Upper lobe of right lung (tissue), 1 donor: Measurements from ENCODE around the gene DDR2. TPM values are rescaled to one million over a fixed set of nuclear protein-coding genes. Genes with fewer than 3 reads are reported as not detected.

Experiments used
- ATAC-seq: fragments of 200-7000 bp; cut with Tn5 transposase; one replicate; pipeline ENCODE4 v1.9.1; 2020; ENCODE audit warnings: mild to moderate bottlenecking, moderate library complexity
- DNase-seq: peaks from one replicate; pipeline ENCODE4 v3.0.0-alpha.2; 2020
- H3K27ac ChIP-seq: fragments of 200-600 bp; one replicate; pipeline ENCODE4 v1.8.0; 2022
- H3K27me3 ChIP-seq: fragments of 200-600 bp; one replicate; pipeline ENCODE4 v1.8.0; 2022; ENCODE audit warnings: mild to moderate bottlenecking
- H3K36me3 ChIP-seq: fragments of 200-600 bp; one replicate; pipeline ENCODE4 v1.8.0; 2022
- H3K4me1 ChIP-seq: fragments of 200-600 bp; one replicate; pipeline ENCODE4 v1.8.0; 2022
- H3K4me3 ChIP-seq: fragments of 200-600 bp; one replicate; pipeline ENCODE4 v1.8.0; 2022; ENCODE audit warnings: mild to moderate bottlenecking
- H3K9me3 ChIP-seq: fragments of 200-600 bp; one replicate; pipeline ENCODE4 v1.8.0; 2022
- CTCF ChIP-seq: fragments of 200-600 bp; IDR thresholded peaks from one replicate; pipeline ENCODE4 v1.8.0; 2022; ENCODE audit warnings: antibody characterized with exemption
- intact Hi-C: fragments of 100-400 bp; cut with DNase I; formaldehyde crosslinking; loops from one replicate; pipeline ENCODE4 v1.11.0; 2022
- total RNA-seq: library from RNA; stranded (reverse); fragmentation: NEBNext Ultra II Directional; extraction: Animal tissue kit (Norgen Biotek cat#: 25700); gene quantifications from one replicate; pipeline ENCODE4 v1.2.1, GENCODE V29; 2021
- donor health status: DM: no; HTN: yes; CAD: no; lungs with severe emphysema.

DDR2 gene
- total RNA-seq, 1 donor from 2014 or later = 44.6 TPM

DNA sequence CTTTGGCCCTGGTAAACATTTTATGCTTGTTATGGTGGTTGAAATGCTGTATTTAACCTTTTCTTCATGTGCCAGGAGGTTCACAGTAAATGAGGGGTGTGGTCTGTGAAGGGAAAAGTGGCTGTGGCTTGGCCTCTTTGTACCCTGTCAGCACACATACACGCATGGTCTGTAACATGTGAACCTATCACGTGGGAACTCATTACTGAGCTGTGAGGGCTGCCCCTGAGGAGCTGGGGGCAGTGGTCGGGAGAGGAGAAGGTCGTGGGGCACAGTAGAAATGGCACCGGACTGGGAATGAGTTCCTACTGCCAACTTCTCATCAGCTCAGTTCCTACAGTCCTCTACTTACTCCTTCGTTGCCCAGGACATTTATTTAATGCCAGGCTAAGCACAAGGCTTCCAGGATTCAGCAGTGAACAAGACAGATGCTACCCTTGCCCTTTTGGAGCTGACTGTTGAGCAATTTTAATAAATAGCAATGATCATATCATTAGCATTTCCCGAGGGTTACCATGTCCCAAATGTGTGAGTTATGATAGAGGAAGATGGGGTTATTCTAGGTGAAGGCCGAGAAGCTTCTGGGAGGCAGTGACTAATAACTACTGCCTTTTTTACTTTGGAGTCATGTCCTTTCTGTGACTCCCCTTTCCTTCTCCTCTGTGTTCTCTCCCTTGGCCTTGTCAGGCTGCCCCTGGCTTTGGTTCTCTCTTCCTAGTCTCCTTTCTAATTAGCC, 38.8 kb downstream of the DDR2 start:
- TF ChIP-seq CTCF = no peak
- intact Hi-C loops = no loop called here
- H3K4me3 ChIP-seq = no peak overlapping the region
- H3K27ac ChIP-seq = no peak overlapping the region
- no peaks in the 10 kb centered on the region for H3K36me3 ChIP-seq
- H3K4me1 ChIP-seq = no peaks in the 10 kb centered on the region
- no peaks in the 10 kb centered on the region for H3K9me3 ChIP-seq
- DNase-seq (no peak), ATAC-seq (no peak)
- H3K27me3 ChIP-seq = no peaks in the 10 kb centered on the region

DNA sequence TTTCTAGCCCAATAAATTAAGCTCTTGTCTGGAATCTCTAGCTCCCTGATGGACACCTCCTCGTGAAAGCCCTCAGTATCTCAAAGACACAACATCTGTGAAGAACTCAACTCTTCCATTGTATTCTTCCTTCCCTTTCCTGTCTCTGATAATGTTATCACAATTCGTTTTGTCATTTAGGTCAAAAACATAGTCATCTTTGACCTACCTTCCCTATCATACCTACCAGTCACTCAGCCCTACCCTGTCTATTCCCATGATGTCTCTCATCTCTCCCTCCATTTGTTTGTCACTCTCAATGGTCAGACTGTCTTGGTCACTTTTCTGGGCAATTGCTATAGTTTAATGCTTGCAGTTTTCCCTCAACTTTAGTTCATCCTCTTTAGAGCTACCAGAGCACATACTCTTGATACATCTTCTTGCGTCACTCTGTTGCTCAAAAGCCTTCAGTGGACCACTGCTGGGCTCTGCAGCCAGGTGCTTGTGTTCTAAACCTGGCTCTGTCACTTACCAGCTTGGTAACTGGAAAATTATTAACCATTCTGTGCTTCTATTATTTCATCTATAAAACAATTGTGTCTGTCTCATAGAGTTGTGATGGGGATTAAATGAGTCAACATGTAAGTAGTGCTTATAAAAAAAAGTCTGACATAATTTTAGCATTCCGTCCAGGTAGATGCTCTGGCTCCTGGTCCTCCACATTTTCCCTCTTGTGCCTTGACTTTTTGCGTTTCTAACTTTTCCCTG, 39.6 kb downstream of the DDR2 start:
- no peak for TF ChIP-seq CTCF
- Histone ChIP-seq H3K36me3 (no peaks in the 10 kb centered on the region), H3K4me1 (no peaks in the 10 kb centered on the region), H3K27ac (no peak overlapping the region), H3K27me3 (no peaks in the 10 kb centered on the region), H3K4me3 (no peak overlapping the region), H3K9me3 (no peaks in the 10 kb centered on the region)
- intact Hi-C loops = no loop called here
- no peak for ATAC-seq
- DNase-seq = no peak

GRCh38 chr1:162672622-162673260, 40.5 kb downstream of the DDR2 start:
- intact Hi-C loops = no loop called here
- TF ChIP-seq CTCF = no peak
- Histone ChIP-seq H3K4me1 (no peaks in the 10 kb centered on the region), H3K27ac (no peak overlapping the region), H3K27me3 (no peaks in the 10 kb centered on the region), H3K9me3 (no peaks in the 10 kb centered on the region), H3K36me3 (no peaks in the 10 kb centered on the region), H3K4me3 (no peak overlapping the region)
- no peak for DNase-seq
- no peak for ATAC-seq

- Histone ChIP-seq H3K27me3 (no peaks in the 10 kb centered on the region), H3K4me3 (no peak overlapping the region), H3K36me3 (no peaks in the 10 kb centered on the region), H3K9me3 (no peaks in the 10 kb centered on the region), H3K27ac (no peak overlapping the region), H3K4me1 (no peaks in the 10 kb centered on the region)
- TF ChIP-seq CTCF = no peak
- intact Hi-C loops = no loop called here
- no peak for DNase-seq
- no peak for ATAC-seq
Observed at GRCh38 chr1:162674034-162674608, 41.9 kb downstream of the DDR2 start.

- no peaks in the 10 kb centered on the region for H3K9me3 ChIP-seq
- DNase-seq (no peak), ATAC-seq (no peak)
- H3K36me3 ChIP-seq = no peaks in the 10 kb centered on the region
- intact Hi-C loops = no loop called here
- TF ChIP-seq CTCF = no peak
- no peak overlapping the region for H3K4me3 ChIP-seq
- H3K27ac ChIP-seq = no peak overlapping the region
- H3K27me3 ChIP-seq = no peaks in the 10 kb centered on the region
- no peaks in the 10 kb centered on the region for H3K4me1 ChIP-seq
Observed at GRCh38 chr1:162676087-162676486, 43.8 kb downstream of the DDR2 start.
